Stimulated activated CD4-positive, alpha-beta T cell treated with anti-CD3 and anti-CD28 coated beads, Interleukin-2, amount 100 ng/mL, for 48 hours (primary cell): ENCODE measurements around the gene PRKCE.
"Not testable (repeated sequence)": the region's sequence is repeated elsewhere in the genome, so short reads cannot be mapped to it uniquely, and the experiment has no call there.

ENCODE experiments used
- DNase-seq, 2 donors: peaks; one replicate each; pipeline ENCODE4 v3.0.0-alpha.2; 2020

Gene PRKCE

GRCh38 chr2:45872211-45872610, 220.7 kb downstream of the PRKCE start:
- no peak for DNase-seq

GRCh38 chr2:45874344-45874743, 222.9 kb downstream of the PRKCE start:
- DNase-seq = no peak

GRCh38 chr2:45876611-45877010, 225.1 kb downstream of the PRKCE start:
- DNase-seq = no peak

GRCh38 chr2:45879406-45879805, 227.9 kb downstream of the PRKCE start:
- DNase-seq = no peak

- DNase-seq = no peak
These were observed 228.5 kb downstream of the PRKCE start for GRCh38 chr2:45879936-45880335.

- DNase-seq = no peak
These were observed 230.6 kb downstream of the PRKCE start for GRCh38 chr2:45881970-45882581.

- no peak for DNase-seq
These were observed 231.5 kb downstream of the PRKCE start for GRCh38 chr2:45882707-45883602.

- DNase-seq = no peak
These were observed 232.1 kb downstream of the PRKCE start for GRCh38 chr2:45883603-45884000.

- no peak for DNase-seq
These were observed 232.7 kb downstream of the PRKCE start for GRCh38 chr2:45884126-45884525.

GRCh38 chr2:45885171-45885621, 233.7 kb downstream of the PRKCE start:
- DNase-seq = no peak

- DNase-seq = no peak
These were observed 234.7 kb downstream of the PRKCE start for GRCh38 chr2:45886171-45886663.

GRCh38 chr2:45888167-45888566, 236.7 kb downstream of the PRKCE start:
- DNase-seq = no peak

GRCh38 chr2:45888641-45889040, 237.2 kb downstream of the PRKCE start:
- no peak for DNase-seq

GRCh38 chr2:45889053-45889452, 237.6 kb downstream of the PRKCE start:
- no peak for DNase-seq

- no peak for DNase-seq
These were observed 238.3 kb downstream of the PRKCE start for GRCh38 chr2:45889620-45890370.

GRCh38 chr2:45890371-45890646, 238.8 kb downstream of the PRKCE start:
- DNase-seq = not testable (repeated sequence)

GRCh38 chr2:45890819-45891218, 239.3 kb downstream of the PRKCE start:
- no peak for DNase-seq

- no peak for DNase-seq
These were observed 240.4 kb downstream of the PRKCE start for GRCh38 chr2:45891719-45892424.

GRCh38 chr2:45892425-45892745, 240.9 kb downstream of the PRKCE start:
- no peak for DNase-seq

GRCh38 chr2:45892757-45893156, 241.3 kb downstream of the PRKCE start:
- no peak for DNase-seq

GRCh38 chr2:45894211-45894610, 242.7 kb downstream of the PRKCE start:
- no peak for DNase-seq

GRCh38 chr2:45895241-45895861, 243.9 kb downstream of the PRKCE start:
- no peak for DNase-seq

- no peak for DNase-seq
These were observed 244.8 kb downstream of the PRKCE start for GRCh38 chr2:45896311-45896710.
